HG02678 (cell line): ENCODE results near the gene PTPRK.
A peak's percentile ranks its signal among the peaks of the same experiment; 100 is the strongest.

Source experiments
- ATAC-seq: cut with Tn5 transposase; IDR thresholded peaks from one replicate; pipeline ENCODE4 v1.9.1; 2021; ENCODE audit warnings: mild to moderate bottlenecking, moderate library complexity; ENCODE audit not compliant: unreplicated experiment

The PTPRK gene

DNA sequence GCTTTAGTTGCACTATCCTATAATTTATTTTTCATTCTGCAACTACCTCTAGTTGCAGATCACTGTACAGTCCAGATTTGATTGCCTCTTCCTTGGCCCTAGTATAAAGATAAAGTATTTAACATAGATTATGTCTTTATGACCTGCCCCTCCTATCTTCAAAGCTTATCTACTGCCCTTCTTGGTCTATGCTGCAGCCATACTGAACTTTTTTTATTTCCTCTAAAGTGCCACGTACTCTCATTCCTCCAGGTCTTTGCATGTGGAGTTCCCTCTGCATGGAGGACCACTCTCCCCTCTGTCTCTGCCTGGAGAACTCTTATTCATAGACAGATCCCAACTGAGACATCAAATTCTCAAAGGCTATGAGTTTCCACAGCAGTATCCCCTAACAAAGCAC is 168.0 kb downstream of the PTPRK start:
- ATAC-seq: no peak

DNA sequence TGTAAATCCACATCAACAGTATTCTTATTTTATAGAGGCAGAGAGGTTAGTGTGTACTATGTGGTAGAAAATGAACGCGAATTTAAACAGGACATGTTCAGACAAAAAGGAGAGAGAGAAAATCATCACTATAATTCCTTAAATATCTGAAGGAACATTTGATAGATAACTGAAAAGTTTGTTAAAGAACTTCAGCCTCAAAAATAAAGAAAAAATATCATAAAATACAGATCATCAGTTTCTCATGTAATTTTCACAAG is 169.2 kb downstream of the PTPRK start:
- no peak for ATAC-seq

DNA sequence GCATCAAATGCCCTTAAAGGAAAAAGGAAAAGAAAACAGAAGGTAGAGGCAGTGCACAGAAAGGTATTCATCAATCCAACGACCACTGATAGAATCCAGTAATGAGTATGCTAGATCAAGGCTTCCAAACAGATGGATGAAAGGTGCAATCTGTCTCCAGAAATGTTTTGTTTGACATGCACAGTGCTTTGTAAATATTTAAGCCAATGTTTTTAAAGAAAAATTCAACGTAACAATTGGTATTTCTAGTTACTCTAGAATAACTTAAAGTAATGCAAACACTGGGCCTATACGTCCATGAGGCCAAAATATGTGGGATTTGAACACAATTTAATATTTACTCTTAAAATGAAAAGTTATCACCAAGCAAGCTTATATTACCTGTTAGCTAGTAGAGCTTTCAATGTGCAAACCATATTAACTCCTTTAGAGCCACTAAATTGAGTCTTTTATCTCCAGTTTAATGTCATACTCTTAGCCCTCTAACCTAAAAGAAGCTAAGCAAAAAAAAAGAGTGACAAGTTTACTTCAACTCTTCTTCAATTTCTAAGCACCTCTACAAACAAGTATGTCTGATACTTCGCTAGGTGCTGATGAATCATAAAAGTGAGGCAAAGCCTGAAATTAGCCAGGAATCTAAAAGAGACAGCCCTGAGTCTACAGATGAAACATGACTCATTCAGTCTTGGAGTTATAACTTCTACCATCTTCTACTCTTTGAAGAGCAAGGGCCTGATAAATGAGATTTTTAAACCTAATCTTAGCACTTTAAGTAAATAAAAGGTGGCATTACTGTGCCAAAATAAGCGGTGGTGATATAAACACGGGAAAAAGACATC is 169.8 kb downstream of the PTPRK start:
- ATAC-seq: no peak

DNA sequence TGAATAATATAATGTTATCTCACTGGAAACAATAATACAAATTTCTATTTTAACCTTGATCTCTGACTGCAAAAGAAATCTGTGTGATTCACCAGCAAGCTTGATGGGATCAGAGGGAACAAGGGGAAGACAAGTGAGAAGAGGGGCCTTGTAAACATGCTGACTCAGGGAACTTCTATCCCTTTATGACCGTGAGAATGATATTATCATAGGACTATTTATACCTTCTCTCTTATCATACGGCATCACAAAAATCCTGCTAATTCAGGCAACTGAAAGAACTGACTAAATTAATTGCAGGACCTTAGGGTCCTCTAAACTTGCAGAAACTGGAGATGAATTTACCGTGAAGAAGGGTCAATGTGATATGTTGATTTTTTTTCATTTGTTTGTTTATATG is 173.3 kb downstream of the PTPRK start:
- ATAC-seq: no peak

DNA sequence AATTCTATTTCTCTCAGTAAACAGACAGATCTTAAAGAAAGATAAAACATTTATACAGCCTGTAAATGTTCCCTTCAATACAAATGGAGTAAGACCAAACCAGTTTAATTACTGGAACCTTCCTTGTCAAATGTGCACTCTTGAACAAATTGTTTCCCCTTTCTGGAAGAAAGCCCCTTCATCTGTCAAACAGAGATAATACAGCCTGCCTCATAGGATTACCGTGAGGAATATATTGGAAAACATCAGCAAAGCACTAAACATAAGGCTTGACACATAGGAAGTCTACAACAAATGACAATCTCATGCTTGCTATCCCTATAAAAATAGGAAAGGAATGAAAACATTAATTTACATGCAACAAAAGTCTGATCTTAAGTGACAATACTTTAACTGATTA is 173.8 kb downstream of the PTPRK start:
- ATAC-seq: no peak

DNA sequence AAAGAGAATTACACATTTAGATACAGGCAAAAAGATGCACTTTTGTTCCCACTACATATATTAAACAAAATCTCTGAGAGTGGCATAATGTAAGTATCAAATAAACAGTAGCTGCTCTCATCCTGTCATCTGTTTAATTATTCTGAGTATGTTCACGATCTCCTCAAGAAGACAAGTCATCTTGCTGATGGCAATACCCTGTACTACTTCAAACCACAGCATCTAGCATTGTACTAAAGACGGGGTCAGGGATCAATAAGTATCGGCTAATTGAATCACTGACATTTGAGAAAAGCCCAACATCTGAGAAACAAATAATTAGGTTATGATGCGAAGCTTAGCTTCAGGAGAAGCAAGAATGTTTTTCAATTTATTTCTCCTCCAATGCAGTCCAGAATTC is 175.1 kb downstream of the PTPRK start:
- ATAC-seq: no peak

DNA sequence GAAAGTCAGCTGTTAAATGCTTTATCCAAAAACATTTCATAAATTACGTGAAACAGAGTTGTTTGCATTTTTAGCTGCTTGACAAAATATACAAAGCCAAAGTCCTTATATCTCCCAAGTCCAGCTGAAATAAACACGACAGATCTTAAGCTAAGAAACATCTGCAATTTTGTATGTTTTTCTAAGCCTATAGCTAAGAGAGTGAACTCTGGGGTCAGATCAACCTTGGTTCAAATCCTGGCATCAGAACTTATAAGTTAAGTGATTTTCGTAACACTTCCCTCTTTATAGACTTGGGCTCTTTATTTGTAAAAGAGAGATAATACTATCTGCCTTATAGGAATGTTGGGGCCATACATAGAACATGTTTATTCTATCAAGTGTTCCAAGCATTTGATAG is 176.7 kb downstream of the PTPRK start:
- ATAC-seq: no peak

DNA sequence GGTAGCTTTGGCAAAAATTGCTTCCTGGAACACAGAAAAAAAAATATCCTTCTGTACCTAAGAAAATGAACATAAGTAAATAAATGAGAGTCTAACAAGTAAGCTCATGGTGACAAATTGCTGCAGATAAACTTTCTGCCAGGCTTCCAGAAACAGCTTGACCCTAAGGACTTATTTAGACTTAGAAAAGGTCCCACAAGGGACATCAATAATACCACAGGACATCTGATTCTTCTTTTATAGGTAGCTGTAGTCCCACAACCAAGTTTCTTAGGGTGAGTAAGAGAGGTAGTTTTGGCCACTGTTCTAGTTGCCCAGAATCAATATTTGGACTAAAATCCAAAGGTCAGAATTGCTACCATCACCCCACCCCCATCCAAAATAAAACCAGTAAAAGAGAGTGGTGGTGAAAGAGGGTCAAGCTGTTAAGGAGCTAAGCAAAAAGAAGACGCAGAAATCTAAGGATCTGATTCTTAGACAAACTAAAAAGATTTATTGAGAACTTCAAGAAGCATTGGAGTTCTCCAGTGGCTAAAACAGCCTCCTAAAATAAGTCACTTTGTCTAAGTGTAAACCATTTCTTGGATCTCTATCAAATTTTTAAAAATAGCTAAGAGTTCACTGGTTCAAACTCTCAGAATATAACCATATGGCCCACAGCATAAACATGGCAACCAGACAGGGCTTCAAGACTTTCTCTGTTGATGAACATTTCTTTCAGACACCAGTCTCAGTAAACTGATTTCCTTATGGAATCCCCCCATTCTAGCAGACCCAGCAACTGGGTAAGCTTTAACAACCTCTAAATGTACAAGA is 180.6 kb downstream of the PTPRK start:
- no peak for ATAC-seq

DNA sequence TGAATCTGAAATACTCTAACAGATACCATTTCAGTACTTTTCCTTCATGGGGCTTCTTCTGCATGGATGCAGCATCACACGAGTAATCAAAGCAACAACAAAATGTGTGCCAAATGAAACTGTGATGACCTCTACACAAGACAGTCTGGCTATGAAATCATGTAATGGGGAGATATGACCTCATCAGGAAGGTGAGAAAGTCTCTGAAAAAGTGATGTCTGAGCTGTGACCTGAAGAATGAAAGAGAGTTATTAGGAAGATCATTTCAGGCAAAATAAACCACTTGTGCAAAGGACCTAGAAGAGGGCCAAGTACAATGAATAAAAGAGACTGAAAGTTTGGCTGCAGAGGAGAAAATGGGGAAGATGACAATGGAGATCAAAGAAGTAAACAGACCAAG is 182.8 kb downstream of the PTPRK start:
- ATAC-seq: no peak

DNA sequence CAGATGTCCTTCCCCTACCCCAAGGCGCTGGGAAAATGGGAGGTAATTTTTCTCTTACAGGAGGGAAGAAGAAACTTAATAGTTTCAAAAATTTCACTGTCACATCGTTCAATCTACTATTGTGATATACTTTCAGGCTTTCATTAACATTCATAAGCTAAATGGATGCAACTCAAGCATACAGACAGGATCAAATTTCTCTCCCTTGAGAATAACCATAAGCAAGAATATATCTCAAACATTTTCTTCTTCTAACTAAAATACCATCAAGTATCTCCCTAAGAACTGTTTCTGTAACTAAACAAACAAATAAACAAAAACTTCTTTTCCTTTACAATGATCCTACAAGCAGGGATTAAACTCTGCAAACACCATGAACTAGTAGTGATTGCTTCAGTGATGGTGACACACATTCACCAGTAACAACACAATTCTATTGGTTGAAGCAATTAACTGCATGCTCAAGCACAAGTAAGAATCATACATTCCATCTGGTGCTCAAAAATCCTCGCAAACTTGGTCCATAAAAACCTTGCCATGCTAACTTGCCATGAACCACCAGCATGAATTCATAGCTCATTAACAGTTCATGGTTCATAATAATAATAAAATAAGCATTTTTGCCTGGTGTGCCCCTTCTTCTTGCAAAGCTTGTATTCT is 183.8 kb downstream of the PTPRK start:
- ATAC-seq: no peak

DNA sequence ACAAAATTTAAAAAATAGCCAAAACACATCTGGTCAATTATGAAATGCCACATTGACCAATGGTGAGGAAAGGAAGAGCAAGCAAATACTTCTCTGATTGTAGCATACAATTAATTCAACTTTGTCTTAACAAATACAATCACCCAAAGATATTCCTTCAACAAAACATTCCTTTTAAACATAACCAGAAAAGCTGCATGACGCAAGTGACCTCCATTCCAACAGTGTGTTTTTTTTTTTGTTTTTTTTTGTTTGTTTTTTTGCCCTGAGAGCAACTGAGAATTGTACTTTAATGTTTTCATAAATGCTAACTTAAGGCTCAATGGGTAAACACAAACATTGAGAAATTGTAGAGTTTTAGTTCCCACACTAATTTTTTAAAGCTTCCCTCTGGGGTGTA is 184.4 kb downstream of the PTPRK start:
- ATAC-seq: no peak

DNA sequence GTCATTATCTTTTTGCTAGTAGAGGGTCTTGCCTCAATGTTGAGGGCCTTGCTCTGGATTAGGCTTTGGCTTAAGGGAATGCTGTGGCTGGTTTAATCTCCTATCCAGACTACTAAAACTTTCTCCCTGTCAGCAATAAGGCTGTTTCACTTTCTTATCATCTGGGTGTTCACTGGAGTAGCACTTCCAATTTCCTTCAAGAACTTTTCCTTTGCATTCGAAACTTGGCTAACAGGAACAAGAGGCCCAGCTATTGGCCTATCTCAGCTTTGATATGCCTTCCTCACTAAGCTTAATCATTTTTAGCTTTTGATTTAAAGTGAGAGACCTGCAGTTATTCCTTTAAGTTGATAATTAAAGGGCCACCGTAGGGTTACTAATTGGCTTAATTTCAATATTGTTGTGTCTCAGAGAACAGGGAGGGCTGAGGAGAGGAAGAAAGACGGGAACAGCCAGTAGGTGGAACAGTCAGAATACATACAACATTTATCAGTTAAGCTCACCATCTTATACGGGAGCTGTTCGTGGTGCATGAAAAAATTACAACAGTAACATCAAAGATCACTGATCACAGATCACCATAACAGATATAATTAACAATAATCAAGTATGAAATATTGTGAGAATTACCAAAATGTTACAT is 186.7 kb downstream of the PTPRK start:
- no peak for ATAC-seq

DNA sequence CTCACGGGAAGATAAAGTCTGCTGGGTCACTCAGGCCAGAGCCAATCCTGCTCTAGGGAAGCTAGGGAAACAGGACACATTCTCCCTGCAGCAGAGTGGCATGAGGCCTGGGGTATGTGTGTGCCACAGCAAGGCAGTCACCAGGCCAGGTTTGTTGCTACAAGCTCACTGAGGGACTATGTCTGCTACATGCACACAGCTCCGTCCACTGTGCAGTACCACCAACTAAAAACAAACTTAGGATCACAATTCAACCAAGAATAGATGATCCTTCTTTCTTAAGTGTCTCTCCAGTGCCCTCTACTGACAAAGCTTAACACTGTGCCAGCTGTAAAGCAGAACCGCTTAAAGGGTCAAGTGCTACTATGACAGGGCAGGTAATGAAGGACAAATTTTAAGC is 192.5 kb downstream of the PTPRK start:
- ATAC-seq: peak; percentile 66

DNA sequence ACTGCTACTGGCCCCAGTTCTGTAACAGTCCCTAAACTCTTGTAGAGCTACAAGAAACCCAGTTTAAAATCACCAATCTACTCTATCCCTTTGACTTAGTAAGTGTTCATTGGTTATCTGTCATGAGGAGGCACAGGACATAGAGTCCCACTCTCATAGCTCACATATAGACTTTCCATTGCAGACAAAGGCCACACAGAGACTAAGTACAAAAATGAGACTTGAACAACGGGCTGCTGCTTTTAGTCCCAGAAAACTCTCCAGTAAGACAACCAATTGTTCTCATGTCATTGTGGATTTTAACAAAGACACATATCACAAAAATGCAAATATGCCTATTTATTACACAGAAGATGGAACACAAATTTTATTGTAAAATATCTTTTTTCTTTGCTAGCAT is 197.4 kb downstream of the PTPRK start:
- no peak for ATAC-seq

DNA sequence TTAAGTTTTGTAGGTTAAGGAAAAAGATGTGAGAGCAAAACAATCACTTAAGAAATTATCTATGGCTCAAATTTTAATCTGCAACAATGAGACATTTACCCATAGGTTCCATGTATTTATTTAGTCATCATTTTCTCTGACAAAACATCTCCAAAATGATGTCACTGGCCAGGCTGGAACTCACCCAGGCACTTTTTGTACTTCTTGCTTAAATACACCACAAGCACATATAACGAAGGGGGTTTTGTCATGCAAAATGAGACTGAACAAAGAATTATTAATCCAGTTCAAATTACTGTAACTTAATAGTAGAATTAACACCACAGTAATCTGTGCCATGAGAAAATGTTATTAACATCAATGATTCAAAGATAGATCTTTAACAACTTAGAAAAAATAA is 200.5 kb downstream of the PTPRK start:
- ATAC-seq: no peak

DNA sequence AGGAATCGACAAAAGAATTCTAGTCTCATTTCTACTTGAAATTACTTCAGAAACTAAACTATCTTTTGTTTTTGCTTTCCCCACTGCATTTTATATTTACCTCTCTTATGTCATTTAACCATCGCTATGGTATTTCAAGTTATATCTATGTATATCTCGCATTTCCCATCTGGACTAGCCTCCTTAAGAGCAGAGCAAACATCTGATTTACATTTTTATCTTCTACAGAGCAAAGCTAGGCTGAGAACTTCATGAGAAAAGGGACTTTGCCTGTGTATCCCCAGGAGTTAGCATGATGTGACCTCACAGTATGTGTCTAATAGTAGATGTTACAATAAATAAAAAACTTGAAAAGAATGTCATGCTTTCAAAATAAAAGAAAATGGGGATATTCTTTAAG is 201.2 kb downstream of the PTPRK start:
- ATAC-seq: no peak

DNA sequence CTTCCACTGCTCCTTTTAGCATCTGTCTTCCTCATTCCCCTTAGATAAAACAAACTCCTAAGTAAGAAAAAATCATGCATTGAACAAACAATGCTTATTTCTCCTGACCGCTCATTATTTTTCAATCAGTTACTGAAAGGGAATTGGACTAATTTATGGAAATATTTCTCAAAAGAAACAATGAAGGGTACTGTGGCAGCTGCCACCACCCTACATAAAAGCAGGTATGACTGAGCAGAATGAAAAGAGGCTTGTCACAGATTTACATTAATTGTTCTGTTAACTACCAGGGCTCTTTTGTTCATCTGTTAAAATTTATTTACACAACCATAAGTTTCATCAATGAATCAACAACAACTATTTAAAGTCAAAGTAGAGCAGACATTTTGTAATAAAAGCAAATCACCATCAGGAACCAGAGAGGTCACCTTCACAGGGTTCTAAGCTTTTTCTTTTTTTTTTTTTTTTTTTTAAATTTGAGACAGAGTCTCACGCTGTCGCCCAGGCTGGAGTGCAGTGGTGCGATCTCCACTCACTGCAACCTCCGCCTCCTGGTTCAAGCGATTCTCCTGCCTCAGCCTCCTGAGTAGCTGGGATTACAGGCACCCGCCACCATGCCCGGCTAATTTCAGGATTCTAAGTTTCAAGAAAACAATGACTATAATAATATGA is 204.0 kb downstream of the PTPRK start:
- ATAC-seq: no peak

DNA sequence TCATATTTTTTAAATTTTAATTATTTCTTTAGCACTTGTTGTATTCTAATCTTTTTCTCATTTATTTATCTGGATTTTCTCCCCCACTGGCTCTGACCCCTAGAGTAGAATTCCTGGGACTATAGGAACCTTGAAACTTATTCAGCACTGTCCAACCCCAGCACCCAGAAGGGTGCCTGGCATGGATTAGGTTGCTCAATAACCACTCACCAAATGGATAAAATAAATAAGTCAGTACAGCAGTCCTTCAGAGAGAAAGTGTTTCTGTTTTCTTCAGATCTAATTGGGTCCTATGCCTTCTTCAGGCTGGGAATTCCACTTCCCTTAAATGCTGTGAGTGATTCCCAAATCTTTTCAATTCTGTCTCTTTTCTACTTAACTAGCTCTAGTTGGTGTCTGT is 206.2 kb downstream of the PTPRK start:
- no peak for ATAC-seq

DNA sequence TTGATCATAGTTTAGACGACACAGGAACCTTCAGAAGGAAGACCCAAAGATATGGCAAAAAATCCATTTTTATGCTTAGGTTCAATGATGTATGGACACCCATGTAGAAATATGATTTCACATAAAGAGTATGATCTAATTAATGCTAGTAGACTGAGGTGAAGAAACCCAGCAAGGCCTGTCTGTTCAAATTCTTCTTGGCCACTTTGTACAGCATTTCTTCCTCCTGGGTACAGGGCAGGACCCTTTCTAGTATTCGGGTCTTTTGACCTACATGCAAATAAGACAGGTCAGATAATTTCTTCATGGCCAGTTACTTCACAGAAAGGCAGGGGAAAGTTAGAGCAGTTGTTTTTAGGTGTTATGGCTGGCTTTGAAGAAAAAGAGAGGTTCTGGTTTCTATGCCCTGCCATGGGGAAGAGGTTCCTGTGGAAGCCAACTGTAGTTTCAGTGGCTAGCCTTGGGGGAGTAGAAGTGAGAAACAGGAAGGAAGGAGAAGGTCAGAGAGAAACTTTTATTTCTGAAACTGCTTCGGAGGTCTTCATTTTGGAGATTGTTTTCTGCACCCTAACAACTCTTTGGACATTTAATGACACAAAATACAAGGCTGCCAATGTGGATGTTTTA is 208.3 kb downstream of the PTPRK start:
- peak; percentile 74 for ATAC-seq

DNA sequence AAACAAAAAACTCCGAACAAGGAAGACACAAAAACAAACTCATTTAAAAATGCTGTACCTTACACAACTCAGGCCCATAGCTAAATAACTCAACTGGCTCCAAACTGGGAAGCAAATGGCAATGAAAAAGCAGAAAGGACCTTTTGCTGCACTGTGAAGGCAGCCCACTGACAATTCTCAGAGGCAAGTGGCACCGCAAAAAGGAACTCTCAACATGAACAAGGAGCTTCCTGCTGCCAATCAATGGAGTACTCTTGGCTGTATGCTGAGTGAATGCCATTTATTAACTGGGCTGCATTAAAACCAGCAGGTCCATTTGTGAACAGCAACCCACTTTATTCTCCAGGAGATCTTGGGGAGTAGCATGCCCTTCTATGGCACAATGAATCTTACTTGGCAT is 209.9 kb downstream of the PTPRK start:
- no peak for ATAC-seq

DNA sequence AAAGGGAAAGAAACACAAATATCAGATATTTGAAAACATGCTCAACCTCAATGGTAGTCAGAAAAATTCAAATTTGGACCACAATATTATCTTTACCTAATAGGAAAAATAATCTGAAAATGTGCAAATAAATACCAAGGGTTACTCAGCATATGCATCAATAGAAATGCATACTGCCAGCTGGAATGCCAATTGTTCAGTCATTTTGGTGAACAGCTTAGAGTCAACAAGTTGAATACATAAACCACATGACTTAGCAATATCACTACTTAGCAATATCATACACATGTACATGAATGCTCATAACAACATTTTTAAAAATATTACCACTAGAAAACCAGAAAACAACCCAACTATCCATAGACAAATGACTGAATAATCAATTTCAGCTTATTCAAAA is 212.7 kb downstream of the PTPRK start:
- no peak for ATAC-seq
